NCI-H2107 (cell line): ENCODE results near the gene IGSF3.
"Not testable (repeated sequence)": the region's sequence is repeated elsewhere in the genome, so short reads cannot be mapped to it uniquely, and the experiment has no call there.

Source experiments
- DNase-seq: peaks from one replicate; lab custom pipeline; 2025; lab: John Stamatoyannopoulos, UW

The IGSF3 gene

GRCh38 chr1:116661633-116662032 is 5.9 kb downstream of the IGSF3 start:
- no peak for DNase-seq

- not testable (repeated sequence) for DNase-seq
Measured at GRCh38 chr1:116658645-116659044, 8.9 kb downstream of the IGSF3 start.

- DNase-seq: not testable (repeated sequence)
Measured at GRCh38 chr1:116657836-116658235, 9.7 kb downstream of the IGSF3 start.

GRCh38 chr1:116654351-116654750 is 13.2 kb downstream of the IGSF3 start:
- no peak for DNase-seq

GRCh38 chr1:116652598-116652997 is 14.9 kb downstream of the IGSF3 start:
- DNase-seq: not testable (repeated sequence)

GRCh38 chr1:116650781-116651180 is 16.8 kb downstream of the IGSF3 start:
- DNase-seq: not testable (repeated sequence)

GRCh38 chr1:116649041-116649440 is 18.5 kb downstream of the IGSF3 start:
- not testable (repeated sequence) for DNase-seq

- not testable (repeated sequence) for DNase-seq
Measured at GRCh38 chr1:116648325-116648724, 19.2 kb downstream of the IGSF3 start.

GRCh38 chr1:116647186-116647585 is 20.3 kb downstream of the IGSF3 start:
- DNase-seq: not testable (repeated sequence)

GRCh38 chr1:116646673-116647170 is 20.8 kb downstream of the IGSF3 start:
- DNase-seq: peak; percentile 69

- DNase-seq: not testable (repeated sequence)
Measured at GRCh38 chr1:116645802-116646672, 21.5 kb downstream of the IGSF3 start.

- not testable (repeated sequence) for DNase-seq
Measured at GRCh38 chr1:116644993-116645392, 22.5 kb downstream of the IGSF3 start.

- DNase-seq: not testable (repeated sequence)
Measured at GRCh38 chr1:116644096-116644495, 23.4 kb downstream of the IGSF3 start.

- DNase-seq: not testable (repeated sequence)
Measured at GRCh38 chr1:116643281-116643751, 24.2 kb downstream of the IGSF3 start.

GRCh38 chr1:116642311-116643280 is 24.9 kb downstream of the IGSF3 start:
- DNase-seq: not testable (repeated sequence)

GRCh38 chr1:116637583-116637982 is 29.9 kb downstream of the IGSF3 start:
- not testable (repeated sequence) for DNase-seq

GRCh38 chr1:116636584-116636983 is 30.9 kb downstream of the IGSF3 start:
- not testable (repeated sequence) for DNase-seq

- DNase-seq: not testable (repeated sequence)
Measured at GRCh38 chr1:116634386-116634785, 33.1 kb downstream of the IGSF3 start.

- DNase-seq: not testable (repeated sequence)
Measured at GRCh38 chr1:116631996-116632925, 35.3 kb downstream of the IGSF3 start.

- DNase-seq: not testable (repeated sequence)
Measured at GRCh38 chr1:116631554-116631953, 36.0 kb downstream of the IGSF3 start.

GRCh38 chr1:116630057-116630456 is 37.5 kb downstream of the IGSF3 start:
- DNase-seq: not testable (repeated sequence)
